Immature natural killer cell (primary cell): ENCODE data around the gene SURF1. TPM values are rescaled to one million over a fixed set of nuclear protein-coding genes. Genes with fewer than 3 reads are reported as not detected.
A peak's percentile ranks its signal among the peaks of the same experiment; 100 is the strongest.
"Not testable (repeated sequence)": the region's sequence is repeated elsewhere in the genome, so short reads cannot be mapped to it uniquely, and the experiment has no call there.

Experiments used
- DNase-seq, 3 donors: peaks; one replicate each; pipeline ENCODE4 v3.0.0; 2022; ENCODE audit warnings: mixed read lengths in 1 of 3
- H3K27ac Mint-ChIP-seq, 6 donors: one replicate each; pipeline ENCODE4 v1.8.0; 2020; ENCODE audit warnings: mixed read lengths in 6 of 6, mild to moderate bottlenecking in 5 of 6, inconsistent platforms in 4 of 6, moderate library complexity in 3 of 6
- H3K27me3 Mint-ChIP-seq, 3 donors: one replicate each; pipeline ENCODE4 v1.8.0; 2020 to 2021; ENCODE audit warnings: low read depth in 3 of 3, mild to moderate bottlenecking in 3 of 3, mixed read lengths in 3 of 3, moderate library complexity in 3 of 3, inconsistent platforms in 1 of 3
- H3K36me3 Mint-ChIP-seq, 3 donors: one replicate each; pipeline ENCODE4 v1.8.0; 2020; ENCODE audit warnings: mixed read lengths in 3 of 3, inconsistent platforms in 2 of 3, mild to moderate bottlenecking in 2 of 3
- H3K4me1 Mint-ChIP-seq, 2 donors: one replicate each; pipeline ENCODE4 v1.8.0; 2020; ENCODE audit warnings: inconsistent platforms in 2 of 2, mild to moderate bottlenecking in 2 of 2, mixed read lengths in 2 of 2, moderate library complexity in 1 of 2
- H3K4me3 Mint-ChIP-seq, 5 donors: one replicate each; pipeline ENCODE4 v1.8.0; 2020; ENCODE audit warnings: mild to moderate bottlenecking in 5 of 5, mixed read lengths in 5 of 5, inconsistent platforms in 3 of 5, moderate library complexity in 3 of 5
- H3K9me3 Mint-ChIP-seq, 6 donors: one replicate each; pipeline ENCODE4 v1.8.0; 2020; ENCODE audit warnings: mild to moderate bottlenecking in 6 of 6, mixed read lengths in 6 of 6, inconsistent platforms in 4 of 6, moderate library complexity in 3 of 6
- polyA plus RNA-seq, 3 donors: library from polyadenylated mRNA; unstranded; fragments of 300-500 nt; fragmentation: Illumina TruSeq; gene quantifications; one replicate each; pipeline ENCODE4 v1.2.3, GENCODE V29; 2021

SURF1 gene
- polyA plus RNA-seq, 3 donors from 2014 or later, result 104 to 153 (median 131) TPM

- Mint-ChIP-seq H3K4me1 (peaks cover 6 to 29% of the 10 kb centered on the region in 2 donors), H3K27ac (peak overlapping the region in 2 of 6 donors; percentile 59 to 63), H3K36me3 (peaks cover 6 to 28% (median 8%) of the 10 kb centered on the region in 3 donors)
- not testable (repeated sequence) for DNase-seq, H3K9me3 Mint-ChIP-seq, H3K27me3 Mint-ChIP-seq, H3K4me3 Mint-ChIP-seq
These were observed 26.8 kb downstream of the SURF1 start for GRCh38 chr9:133329306-133330156.

- no peaks in the 10 kb centered on the region for H3K9me3 Mint-ChIP-seq
- H3K4me1 Mint-ChIP-seq, result peaks cover 0 to 21% of the 10 kb centered on the region in 2 donors
- no peak overlapping the region for H3K4me3 Mint-ChIP-seq
- no peak overlapping the region for H3K27ac Mint-ChIP-seq
- no peak for DNase-seq
- peaks cover 0 to 2% (median 0%) of the 10 kb centered on the region in 3 donors for H3K27me3 Mint-ChIP-seq
- H3K36me3 Mint-ChIP-seq, result peaks cover 6 to 16% (median 8%) of the 10 kb centered on the region in 3 donors
These were observed 28.3 kb downstream of the SURF1 start for GRCh38 chr9:133327834-133328484.

DNA sequence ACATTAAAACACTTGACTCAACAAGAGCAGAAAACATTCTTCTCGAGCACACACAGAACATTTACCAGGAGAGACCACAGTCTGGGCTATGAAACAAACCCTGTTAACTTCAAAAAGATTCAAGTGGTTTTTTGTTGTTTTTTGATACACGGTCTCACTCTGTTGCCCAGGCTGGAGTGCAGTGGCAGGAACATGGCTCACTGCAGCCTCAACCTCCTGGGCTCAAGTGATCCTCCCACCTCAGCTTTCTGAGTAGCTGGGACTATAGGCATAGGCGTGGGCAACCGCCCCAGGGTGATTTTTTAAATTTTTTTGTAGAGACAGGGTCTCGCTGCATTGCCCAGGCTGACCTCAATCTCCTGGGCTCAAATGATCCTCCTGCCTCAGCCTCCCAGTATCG, 29.3 kb downstream of the SURF1 start:
- H3K27ac Mint-ChIP-seq, H3K4me3 Mint-ChIP-seq, H3K27me3 Mint-ChIP-seq, H3K9me3 Mint-ChIP-seq, DNase-seq: not testable (repeated sequence)
- Mint-ChIP-seq H3K36me3 (peaks cover 6 to 10% (median 8%) of the 10 kb centered on the region in 3 donors), H3K4me1 (peaks cover 0 to 21% of the 10 kb centered on the region in 2 donors)

DNA sequence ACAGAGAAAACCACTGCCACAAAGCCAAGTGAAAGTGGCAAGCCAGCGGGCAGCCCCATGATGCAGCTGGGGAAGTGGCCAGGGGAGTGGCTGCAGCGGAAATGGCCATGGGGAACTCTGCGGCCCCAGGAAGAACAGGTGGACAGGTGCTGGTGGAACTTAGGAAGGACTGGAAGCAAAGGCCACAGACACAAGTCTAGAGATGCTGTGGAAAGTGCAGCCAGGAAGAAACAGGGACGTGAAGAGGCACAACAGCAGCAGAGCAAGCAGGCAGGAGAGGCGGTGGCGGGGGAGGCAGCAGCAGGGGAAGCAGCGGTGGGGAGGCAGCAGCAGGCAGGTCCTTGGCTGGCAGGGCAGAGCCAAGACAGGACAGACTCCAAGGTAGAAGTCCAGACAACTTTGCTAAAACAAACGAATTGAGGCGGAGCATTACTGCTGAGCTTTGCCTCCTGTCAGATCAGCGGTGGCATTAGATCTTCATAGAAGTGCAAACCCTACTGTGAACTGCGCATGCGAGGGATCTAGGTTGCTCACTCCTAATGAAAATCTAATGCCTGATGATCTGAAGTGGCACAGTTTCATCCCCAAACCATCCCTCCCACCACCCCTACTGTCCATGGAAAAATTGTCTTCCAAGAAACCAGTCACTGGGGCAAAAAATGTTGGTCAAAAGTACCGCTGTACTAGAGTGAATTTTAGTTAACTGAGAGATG, 32.1 kb downstream of the SURF1 start:
- H3K27ac Mint-ChIP-seq, result no peak overlapping the region
- H3K9me3 Mint-ChIP-seq, result no peaks in the 10 kb centered on the region
- DNase-seq, result no peak
- peaks cover 0 to 4% (median 2%) of the 10 kb centered on the region in 3 donors for H3K27me3 Mint-ChIP-seq
- no peak overlapping the region for H3K4me3 Mint-ChIP-seq
- peaks cover 0 to 7% (median 0%) of the 10 kb centered on the region in 3 donors for H3K36me3 Mint-ChIP-seq
- peaks cover 0 to 8% of the 10 kb centered on the region in 2 donors for H3K4me1 Mint-ChIP-seq

DNA sequence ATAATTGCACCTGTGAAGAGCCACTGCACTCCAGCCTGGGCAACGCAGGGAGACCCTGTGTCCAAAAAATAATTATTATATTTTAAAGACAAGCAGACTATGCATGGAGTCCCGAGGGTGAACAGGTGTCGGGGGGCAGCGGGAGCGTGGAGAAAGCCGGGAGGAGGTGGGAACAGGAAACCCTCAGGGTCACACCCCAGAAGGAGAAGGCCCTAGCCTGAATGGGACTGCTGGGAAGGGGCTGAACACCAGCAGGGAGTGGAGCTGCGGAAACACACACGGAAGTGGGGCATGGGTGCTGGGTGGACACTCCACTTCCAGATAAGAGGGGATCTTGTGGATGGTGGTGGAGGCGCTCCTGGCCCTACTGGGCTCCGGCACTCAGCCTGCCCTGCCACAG, 33.1 kb downstream of the SURF1 start:
- Mint-ChIP-seq H3K27ac (no peak overlapping the region), H3K4me3 (no peak overlapping the region), H3K9me3 (no peaks in the 10 kb centered on the region), H3K27me3 (peaks cover 0 to 4% (median 2%) of the 10 kb centered on the region in 3 donors), H3K4me1 (no peaks in the 10 kb centered on the region), H3K36me3 (peaks cover 0 to 7% (median 0%) of the 10 kb centered on the region in 3 donors)
- no peak for DNase-seq

GRCh38 chr9:133322701-133323100, 33.6 kb downstream of the SURF1 start:
- peaks cover 0 to 7% (median 0%) of the 10 kb centered on the region in 3 donors for H3K36me3 Mint-ChIP-seq
- H3K4me1 Mint-ChIP-seq, result no peaks in the 10 kb centered on the region
- no peak overlapping the region for H3K27ac Mint-ChIP-seq
- no peak for DNase-seq
- no peaks in the 10 kb centered on the region for H3K9me3 Mint-ChIP-seq
- peaks cover 0 to 4% (median 2%) of the 10 kb centered on the region in 3 donors for H3K27me3 Mint-ChIP-seq
- H3K4me3 Mint-ChIP-seq, result no peak overlapping the region

- H3K9me3 Mint-ChIP-seq, result no peaks in the 10 kb centered on the region
- H3K27me3 Mint-ChIP-seq, result peaks cover 0 to 4% (median 2%) of the 10 kb centered on the region in 3 donors
- DNase-seq, result no peak
- no peaks in the 10 kb centered on the region for H3K4me1 Mint-ChIP-seq
- no peak overlapping the region for H3K4me3 Mint-ChIP-seq
- no peak overlapping the region for H3K27ac Mint-ChIP-seq
- H3K36me3 Mint-ChIP-seq, result peaks cover 0 to 7% (median 0%) of the 10 kb centered on the region in 3 donors
These were observed 34.8 kb downstream of the SURF1 start for GRCh38 chr9:133321411-133321935.

- no peak overlapping the region for H3K27ac Mint-ChIP-seq
These were observed 35.8 kb downstream of the SURF1 start for GRCh38 chr9:133320421-133320881.

GRCh38 chr9:133317551-133317950, 38.7 kb downstream of the SURF1 start:
- H3K27me3 Mint-ChIP-seq, H3K9me3 Mint-ChIP-seq, H3K4me3 Mint-ChIP-seq, H3K4me1 Mint-ChIP-seq, DNase-seq, H3K36me3 Mint-ChIP-seq, H3K27ac Mint-ChIP-seq: not testable (repeated sequence)

More at GRCh38 chr9:133320421-133320881, 35.8 kb downstream of the SURF1 start:
- H3K9me3 Mint-ChIP-seq, result no peaks in the 10 kb centered on the region
- no peaks in the 10 kb centered on the region for H3K4me1 Mint-ChIP-seq
- peaks cover 0 to 3% (median 0%) of the 10 kb centered on the region in 3 donors for H3K36me3 Mint-ChIP-seq
- no peak overlapping the region for H3K4me3 Mint-ChIP-seq
- no peak for DNase-seq
- peaks cover 0 to 6% (median 2%) of the 10 kb centered on the region in 3 donors for H3K27me3 Mint-ChIP-seq

DNA sequence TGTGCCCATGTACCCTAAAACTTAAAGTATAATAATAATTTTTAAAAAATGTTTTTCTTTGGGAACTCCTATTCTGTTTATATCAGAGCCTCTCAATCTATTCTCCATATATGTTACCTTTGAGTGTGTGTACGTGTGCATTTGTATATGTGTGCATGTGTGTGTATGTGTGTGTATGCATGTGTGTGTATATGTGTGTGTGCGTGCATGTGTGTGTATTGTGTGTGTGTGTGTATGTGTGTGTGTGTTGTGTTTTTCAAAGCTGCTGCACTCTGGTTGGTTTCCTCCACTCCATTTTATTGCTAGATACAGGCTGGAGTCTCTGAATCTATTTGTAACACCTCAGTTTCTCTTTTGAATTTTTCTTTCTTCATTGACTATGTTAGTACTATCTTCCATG, 40.3 kb downstream of the SURF1 start:
- H3K4me3 Mint-ChIP-seq, result no peak overlapping the region
- H3K4me1 Mint-ChIP-seq, result no peaks in the 10 kb centered on the region
- no peaks in the 10 kb centered on the region for H3K9me3 Mint-ChIP-seq
- no peaks in the 10 kb centered on the region for H3K36me3 Mint-ChIP-seq
- no peak for DNase-seq
- H3K27me3 Mint-ChIP-seq, result peaks cover 0 to 6% (median 2%) of the 10 kb centered on the region in 3 donors
- no peak overlapping the region for H3K27ac Mint-ChIP-seq

- Mint-ChIP-seq H3K4me3 (no peak overlapping the region), H3K4me1 (no peaks in the 10 kb centered on the region), H3K27ac (no peak overlapping the region), H3K36me3 (no peaks in the 10 kb centered on the region), H3K9me3 (no peaks in the 10 kb centered on the region), H3K27me3 (peaks cover 1 to 4% (median 3%) of the 10 kb centered on the region in 3 donors)
- DNase-seq, result no peak
These were observed 46.7 kb downstream of the SURF1 start for GRCh38 chr9:133309608-133310007.

GRCh38 chr9:133307301-133307700, 49.0 kb downstream of the SURF1 start:
- no peak overlapping the region for H3K4me3 Mint-ChIP-seq

More at GRCh38 chr9:133307301-133307700, 49.0 kb downstream of the SURF1 start:
- Mint-ChIP-seq H3K27ac (no peak overlapping the region), H3K36me3 (no peaks in the 10 kb centered on the region), H3K9me3 (no peaks in the 10 kb centered on the region), H3K27me3 (peaks cover 1 to 4% (median 3%) of the 10 kb centered on the region in 3 donors), H3K4me1 (no peaks in the 10 kb centered on the region)
- DNase-seq, result no peak
